Nephron (organoid): ENCODE measurements around the gene IPPK.

Experiments
- H3K27ac Mint-ChIP-seq, 3 experiments: 2 replicates each; pipeline ENCODE4 v1.8.0; 2020; ENCODE audit warnings: mixed read lengths in 3 of 3, mild to moderate bottlenecking in 2 of 3, moderate library complexity in 1 of 3
- H3K27me3 Mint-ChIP-seq: 2 replicates; pipeline ENCODE4 v1.8.0; 2021; ENCODE audit warnings: low read depth, mild to moderate bottlenecking, moderate library complexity, mixed read lengths
- H3K36me3 Mint-ChIP-seq: 2 replicates; pipeline ENCODE4 v1.8.0; 2020; ENCODE audit warnings: low read depth, mixed read lengths
- H3K4me1 Mint-ChIP-seq: 2 replicates; pipeline ENCODE4 v1.8.0; 2020; ENCODE audit warnings: mixed read lengths
- H3K4me3 Mint-ChIP-seq, 3 experiments: 2 replicates each; pipeline ENCODE4 v1.8.0; 2020; ENCODE audit warnings: mild to moderate bottlenecking in 3 of 3, mixed read lengths in 3 of 3, moderate library complexity in 2 of 3
- H3K9me3 Mint-ChIP-seq: 2 replicates; pipeline ENCODE4 v1.8.0; 2020; ENCODE audit warnings: mixed read lengths
- TF ChIP-seq, protein P1 (sequence below), 3 experiments: fragments of 200-600 bp; sonication (generic); IDR thresholded peaks; one replicate each; pipeline ENCODE4 v1.5.0; 2021; ENCODE audit warnings: antibody characterized with exemption in 3 of 3; ENCODE audit not compliant: unreplicated experiment in 3 of 3

IPPK gene

DNA sequence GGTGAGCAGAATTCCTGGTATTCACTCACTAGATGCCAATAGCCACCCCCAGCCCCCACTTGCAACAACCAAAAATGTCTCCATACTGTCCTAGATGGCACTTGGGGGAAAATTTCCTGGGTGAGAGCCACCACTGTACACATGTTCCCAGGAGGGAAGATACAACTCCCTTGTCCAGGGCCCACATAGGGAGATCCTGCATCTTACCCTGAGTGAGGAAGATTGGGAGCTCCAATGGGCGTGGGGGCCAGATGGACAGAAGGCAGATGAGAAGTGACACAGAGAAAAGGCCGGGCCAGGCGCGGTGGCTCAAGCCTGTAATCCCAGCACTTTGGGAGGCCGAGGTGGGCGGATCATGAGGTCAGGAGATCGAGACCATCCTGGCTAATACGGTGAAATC lies 12.3 kb upstream of the IPPK start:
- Mint-ChIP-seq H3K27ac (no peak overlapping the region), H3K27me3 (no peaks in the 10 kb centered on the region), H3K4me1 (no peaks in the 10 kb centered on the region), H3K4me3 (no peak overlapping the region), H3K9me3 (no peaks in the 10 kb centered on the region), H3K36me3 (no peaks in the 10 kb centered on the region)
- TF ChIP-seq, protein P1, sequence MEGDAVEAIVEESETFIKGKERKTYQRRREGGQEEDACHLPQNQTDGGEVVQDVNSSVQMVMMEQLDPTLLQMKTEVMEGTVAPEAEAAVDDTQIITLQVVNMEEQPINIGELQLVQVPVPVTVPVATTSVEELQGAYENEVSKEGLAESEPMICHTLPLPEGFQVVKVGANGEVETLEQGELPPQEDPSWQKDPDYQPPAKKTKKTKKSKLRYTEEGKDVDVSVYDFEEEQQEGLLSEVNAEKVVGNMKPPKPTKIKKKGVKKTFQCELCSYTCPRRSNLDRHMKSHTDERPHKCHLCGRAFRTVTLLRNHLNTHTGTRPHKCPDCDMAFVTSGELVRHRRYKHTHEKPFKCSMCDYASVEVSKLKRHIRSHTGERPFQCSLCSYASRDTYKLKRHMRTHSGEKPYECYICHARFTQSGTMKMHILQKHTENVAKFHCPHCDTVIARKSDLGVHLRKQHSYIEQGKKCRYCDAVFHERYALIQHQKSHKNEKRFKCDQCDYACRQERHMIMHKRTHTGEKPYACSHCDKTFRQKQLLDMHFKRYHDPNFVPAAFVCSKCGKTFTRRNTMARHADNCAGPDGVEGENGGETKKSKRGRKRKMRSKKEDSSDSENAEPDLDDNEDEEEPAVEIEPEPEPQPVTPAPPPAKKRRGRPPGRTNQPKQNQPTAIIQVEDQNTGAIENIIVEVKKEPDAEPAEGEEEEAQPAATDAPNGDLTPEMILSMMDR (IDR thresholded peaks at IDR 0.05; ENCODE audit: unreplicated experiment in 3 of 3), result no peak

DNA sequence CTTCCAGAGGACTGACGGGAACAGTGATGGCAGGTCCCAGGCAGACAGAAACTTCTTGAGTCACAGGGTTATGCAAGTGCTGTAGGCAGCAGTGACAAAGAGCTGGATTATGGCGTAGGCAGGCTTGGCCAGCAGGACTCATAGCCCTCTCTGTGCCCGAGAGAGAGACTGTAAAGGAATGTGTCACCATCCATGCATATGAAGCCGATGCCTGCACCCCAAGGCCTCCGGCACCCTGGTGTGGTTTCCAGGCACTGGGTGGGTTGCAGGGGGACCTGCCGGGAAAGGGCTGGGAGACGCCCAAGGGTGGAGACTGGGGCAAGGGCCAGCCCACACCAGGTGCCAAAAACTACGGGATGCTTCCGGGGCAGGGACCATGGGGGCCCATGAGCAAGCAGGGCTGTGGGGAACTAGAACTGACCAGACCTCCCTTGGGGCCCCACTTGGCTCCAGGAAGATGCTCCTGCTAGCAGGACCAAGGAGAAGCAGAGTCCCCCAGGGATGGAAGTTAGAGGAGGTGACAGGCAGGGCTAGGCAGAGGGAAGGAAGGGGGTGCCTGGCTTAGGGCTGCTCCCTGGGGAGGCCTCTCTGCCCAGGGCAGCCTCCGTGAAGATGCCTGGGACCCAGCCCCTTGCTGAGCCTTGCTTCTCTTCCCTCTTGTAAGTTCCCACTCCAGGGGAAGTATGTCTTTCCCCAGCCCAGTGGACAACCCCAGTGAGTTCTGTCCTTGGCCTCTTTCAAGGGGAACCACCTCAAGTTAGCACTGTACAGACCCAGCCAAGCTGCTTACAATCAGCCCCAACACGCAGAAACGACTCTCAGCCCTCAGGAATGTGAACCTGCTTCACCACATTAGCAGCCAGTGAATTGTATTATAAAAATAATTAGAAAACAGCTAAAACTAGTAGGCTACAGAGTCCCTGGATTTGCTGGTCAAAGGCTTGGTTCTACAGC lies 10.5 kb upstream of the IPPK start:
- no peaks in the 10 kb centered on the region for H3K4me1 Mint-ChIP-seq
- no peaks in the 10 kb centered on the region for H3K27me3 Mint-ChIP-seq
- H3K4me3 Mint-ChIP-seq, result no peak overlapping the region
- TF ChIP-seq, protein P1 (IDR thresholded peaks at IDR 0.05; ENCODE audit: unreplicated experiment in 3 of 3), result no peak
- no peaks in the 10 kb centered on the region for H3K9me3 Mint-ChIP-seq
- no peaks in the 10 kb centered on the region for H3K36me3 Mint-ChIP-seq
- H3K27ac Mint-ChIP-seq, result no peak overlapping the region

DNA sequence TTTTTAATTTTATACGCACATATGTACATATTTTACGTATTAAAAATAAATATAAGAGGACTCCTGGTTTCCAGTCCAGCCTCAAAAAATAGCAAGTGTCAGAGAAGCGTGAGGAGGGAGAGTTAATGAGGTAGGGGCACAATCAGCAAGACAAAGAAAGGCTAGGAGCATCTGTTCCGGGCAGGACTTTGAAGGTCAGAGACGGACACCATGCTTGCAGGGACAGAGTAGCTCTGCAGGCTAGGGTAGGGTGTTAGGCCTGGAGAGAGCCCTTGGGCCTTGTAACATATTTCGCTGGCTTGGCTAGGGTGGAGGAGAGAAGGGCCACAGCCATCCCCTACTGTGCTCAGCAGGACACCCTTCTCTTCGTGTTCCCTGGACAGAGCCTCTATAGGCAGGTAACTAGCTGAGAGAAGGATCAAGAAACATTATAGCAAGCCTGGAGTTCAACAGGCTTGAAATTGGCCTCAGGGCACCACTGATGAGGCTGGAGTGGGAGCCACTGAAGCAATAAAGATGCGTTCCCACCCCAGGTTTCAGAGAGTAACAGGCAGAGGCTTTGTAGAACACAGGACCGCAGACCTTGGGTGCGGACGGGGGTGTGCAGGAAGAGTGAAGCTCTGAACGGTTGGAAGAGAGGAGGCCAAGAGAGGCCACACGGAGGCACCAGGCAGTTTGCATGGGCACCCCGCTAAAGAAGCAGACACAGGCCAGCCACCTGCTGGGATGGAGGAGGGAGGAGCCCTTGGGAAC lies 9.7 kb upstream of the IPPK start:
- TF ChIP-seq, protein P1 (IDR thresholded peaks at IDR 0.05; ENCODE audit: unreplicated experiment in 3 of 3), result no peak
- H3K4me1 Mint-ChIP-seq, result no peaks in the 10 kb centered on the region
- no peak overlapping the region for H3K27ac Mint-ChIP-seq
- no peaks in the 10 kb centered on the region for H3K27me3 Mint-ChIP-seq
- H3K9me3 Mint-ChIP-seq, result no peaks in the 10 kb centered on the region
- no peak overlapping the region for H3K4me3 Mint-ChIP-seq
- no peaks in the 10 kb centered on the region for H3K36me3 Mint-ChIP-seq

DNA sequence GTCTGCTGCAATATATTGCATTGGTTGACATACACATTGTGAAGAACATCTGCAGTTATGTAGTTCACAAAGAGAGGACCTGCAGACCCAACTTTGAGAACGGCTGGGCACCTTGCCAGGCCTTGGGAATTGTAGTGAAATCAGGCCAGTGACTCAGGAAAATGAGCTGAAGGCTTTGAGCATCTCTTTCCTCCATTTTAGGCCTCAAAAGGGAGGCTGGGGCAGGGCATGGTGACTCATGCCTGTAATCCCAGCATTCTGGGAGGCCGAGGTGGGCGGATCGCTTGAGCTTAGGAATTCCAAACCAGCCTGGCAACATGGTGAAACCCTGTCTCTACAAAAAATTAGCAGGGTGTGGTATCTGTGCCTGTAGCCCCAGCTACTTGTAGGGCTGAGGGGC lies 1.4 kb upstream of the IPPK start:
- H3K9me3 Mint-ChIP-seq, result no peaks in the 10 kb centered on the region
- H3K27me3 Mint-ChIP-seq, result no peaks in the 10 kb centered on the region
- peak overlapping the region in 2 of 3 experiments; percentile 71 to 79 for H3K27ac Mint-ChIP-seq
- H3K36me3 Mint-ChIP-seq, result no peaks in the 10 kb centered on the region
- TF ChIP-seq, protein P1 (IDR thresholded peaks at IDR 0.05; ENCODE audit: unreplicated experiment in 3 of 3), result no peak
- peaks cover 12% of the 10 kb centered on the region for H3K4me1 Mint-ChIP-seq
- peak overlapping the region; percentile 82 to 98 (median 83) for H3K4me3 Mint-ChIP-seq

DNA sequence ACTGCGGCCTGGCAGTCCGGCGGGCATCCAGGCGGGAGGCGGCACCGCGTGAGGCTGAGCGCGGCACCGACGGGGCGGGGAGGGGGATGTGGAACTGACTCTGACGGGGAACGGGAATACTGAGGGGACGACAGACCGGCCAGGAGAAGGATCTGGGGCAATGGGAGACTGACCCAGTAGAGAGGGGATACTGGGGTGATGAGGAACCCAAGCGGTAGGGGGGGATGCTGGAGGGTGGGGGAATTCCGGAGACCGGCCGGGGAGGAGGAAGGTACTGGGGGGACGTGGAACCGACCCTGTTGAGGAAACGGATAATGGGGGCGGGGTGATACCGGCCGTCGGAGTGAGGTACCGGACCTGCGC lies 423 bp downstream of the IPPK start:
- Mint-ChIP-seq H3K27me3 (no peaks in the 10 kb centered on the region), H3K27ac (peak overlapping the region; percentile 36 to 89 (median 68)), H3K9me3 (no peaks in the 10 kb centered on the region), H3K4me1 (peaks cover 18% of the 10 kb centered on the region), H3K4me3 (peak overlapping the region; percentile 82 to 98 (median 91)), H3K36me3 (no peaks in the 10 kb centered on the region)
- TF ChIP-seq, protein P1 (IDR thresholded peaks at IDR 0.05; ENCODE audit: unreplicated experiment in 3 of 3), result no peak
